Activated T-cell treated with anti-CD3 and anti-CD28 coated beads, Interleukin-2, amount 50 U/mL, for 48 hours (primary cell): ENCODE data around the gene MAP1B.
"Not testable (repeated sequence)": the region's sequence is repeated elsewhere in the genome, so short reads cannot be mapped to it uniquely, and the experiment has no call there.

ENCODE experiments used
- DNase-seq, 2 experiments: peaks; one replicate each; pipeline ENCODE4 v3.0.0-alpha.2; 2020

Gene MAP1B

DNA sequence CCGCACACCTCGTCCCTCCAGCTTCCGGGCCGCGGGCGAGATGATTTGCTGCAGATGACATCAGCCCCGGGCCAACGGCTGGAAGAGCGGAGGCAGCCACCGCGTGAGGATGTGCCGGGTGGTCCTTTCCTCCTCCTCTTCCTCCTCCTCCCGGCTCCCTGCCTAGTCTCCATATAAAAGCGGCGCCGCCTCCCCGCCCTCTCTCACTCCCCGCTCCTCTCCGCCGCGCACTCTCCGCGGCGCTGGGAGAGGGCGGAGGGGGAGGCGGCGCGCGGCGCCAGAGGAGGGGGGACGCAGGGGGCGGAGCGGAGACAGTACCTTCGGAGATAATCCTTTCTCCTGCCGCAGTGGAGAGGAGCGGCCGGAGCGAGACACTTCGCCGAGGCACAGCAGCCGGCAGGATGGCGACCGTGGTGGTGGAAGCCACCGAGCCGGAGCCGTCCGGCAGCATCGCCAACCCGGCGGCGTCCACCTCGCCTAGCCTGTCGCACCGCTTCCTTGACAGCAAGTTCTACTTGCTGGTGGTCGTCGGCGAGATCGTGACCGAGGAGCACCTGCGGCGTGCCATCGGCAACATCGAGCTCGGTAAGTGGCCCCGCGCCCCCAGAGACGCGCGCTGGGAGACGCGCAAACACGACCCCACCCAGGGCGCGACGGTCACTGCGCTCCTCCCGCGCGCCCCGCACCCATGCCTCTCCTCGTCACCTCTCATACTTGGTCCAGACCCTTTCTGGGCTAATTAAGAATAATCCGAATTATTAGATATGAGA, at the start of gene MAP1B:
MAP1B (plus strand) TSS at position 345 of the 770 bp plus-strand sequence; CDS start at position 402, 57 bp downstream.
- DNase-seq, result peak in 1 of 2 experiments; percentile 29

DNA sequence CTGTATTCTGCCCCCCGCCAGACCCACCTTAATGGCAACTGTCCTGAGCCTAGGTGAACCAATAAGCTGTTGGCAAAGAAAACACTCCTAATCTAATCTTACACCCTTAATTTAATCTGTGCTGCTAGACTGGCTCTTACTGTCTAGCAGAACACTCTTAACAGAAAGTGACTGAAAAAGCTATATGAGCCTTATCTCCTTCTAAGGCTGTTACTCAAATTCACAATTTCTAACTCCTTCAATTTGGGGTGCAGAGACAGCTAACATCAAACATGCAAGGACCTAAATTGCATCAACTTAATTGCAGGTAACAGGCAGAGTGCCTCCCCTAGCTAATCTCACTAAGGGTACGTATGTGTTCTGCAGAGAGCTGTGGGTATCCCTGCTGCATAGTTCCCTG, 49.5 kb upstream of the MAP1B start:
- no peak for DNase-seq

DNA sequence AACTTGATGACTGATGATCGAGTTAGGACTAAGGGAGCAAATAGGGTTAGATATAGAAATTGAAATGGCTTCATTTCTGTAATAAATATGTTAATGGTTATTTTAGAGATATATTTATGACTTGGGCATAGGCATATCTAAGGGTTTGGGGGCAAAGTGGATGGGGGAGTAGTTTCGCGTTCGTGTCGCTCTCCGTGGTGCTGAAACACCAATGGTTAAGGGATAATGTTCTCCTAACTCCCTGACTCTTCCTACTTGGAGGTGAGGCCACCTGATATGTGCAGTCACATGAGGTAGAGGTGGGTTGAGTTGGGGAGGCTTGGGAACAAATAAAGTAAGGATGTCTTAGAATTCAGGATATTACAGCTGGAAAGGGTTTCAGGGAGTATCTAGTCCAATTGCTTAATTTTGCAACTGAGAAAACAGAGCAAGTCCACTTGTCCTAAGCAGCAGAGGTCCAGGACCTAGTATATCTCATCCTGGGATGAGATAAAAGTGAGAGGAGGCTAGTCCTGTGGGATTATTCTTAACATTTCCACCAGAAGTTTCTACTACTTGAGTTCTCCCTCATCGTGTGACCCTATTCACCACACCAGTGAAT, 44.0 kb upstream of the MAP1B start:
- peak in 1 of 2 experiments; percentile 32 for DNase-seq

DNA sequence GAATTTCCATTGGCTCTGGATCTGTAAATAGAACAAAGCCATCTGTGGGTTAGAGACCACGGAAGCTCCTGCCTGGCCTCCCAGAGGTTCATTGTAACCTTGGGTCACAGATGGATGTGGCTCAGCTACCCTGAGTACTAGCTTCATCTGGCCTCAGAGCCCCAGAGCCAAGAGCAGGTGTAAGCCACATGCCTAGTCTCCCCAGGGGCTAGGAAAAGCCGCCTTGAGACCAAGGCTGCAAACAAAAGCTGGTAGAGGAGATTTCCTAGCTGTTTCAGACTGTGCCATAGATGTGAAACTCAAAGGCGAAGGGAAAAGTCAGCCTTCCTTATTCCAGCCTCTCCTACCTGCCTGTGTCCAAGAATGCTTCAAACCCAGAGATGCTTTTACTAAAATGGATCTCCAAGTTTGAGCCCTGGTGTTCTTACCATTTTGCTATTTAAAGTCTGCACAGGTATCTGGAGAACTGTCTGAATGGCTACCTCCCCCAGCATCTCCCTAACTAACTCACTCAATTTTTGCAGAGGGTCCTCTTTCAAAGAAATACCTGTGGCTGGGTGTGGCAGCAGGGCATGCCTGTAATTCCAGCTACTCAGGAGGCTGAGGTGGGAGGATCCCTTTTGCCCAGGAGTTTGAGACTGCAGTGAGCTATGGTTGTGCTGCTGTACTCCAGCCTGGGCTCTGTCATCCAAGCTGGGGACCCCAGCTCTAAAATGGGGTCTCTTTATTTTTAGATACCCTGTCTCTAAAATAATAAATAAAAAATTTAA, 42.3 kb upstream of the MAP1B start:
- DNase-seq, result no peak

DNA sequence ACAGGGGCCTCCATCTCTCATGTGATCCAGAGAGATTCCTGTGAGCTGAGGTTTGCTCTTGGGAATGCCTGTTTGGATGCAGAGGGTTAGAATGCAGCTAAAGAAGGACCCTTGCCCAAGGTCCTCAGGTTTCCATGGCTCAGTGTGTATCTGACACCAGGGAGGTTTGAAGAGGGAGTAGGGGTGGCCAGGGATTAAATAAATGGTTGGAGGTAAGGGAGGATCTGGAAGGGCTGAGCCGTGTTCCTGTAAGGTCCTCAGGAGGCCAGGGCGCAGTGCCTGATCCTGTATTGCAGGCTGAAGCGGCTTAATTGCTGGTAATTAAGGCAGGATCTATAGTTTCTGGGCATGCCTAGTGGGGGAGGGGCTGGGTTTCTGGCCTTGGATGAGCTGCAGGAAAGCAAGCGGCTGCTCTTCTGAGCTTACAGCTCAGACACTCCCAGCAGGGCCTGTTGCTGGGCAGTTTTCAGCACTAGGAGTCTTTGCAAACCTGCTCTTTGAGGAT, 41.5 kb upstream of the MAP1B start:
- DNase-seq, result no peak

DNA sequence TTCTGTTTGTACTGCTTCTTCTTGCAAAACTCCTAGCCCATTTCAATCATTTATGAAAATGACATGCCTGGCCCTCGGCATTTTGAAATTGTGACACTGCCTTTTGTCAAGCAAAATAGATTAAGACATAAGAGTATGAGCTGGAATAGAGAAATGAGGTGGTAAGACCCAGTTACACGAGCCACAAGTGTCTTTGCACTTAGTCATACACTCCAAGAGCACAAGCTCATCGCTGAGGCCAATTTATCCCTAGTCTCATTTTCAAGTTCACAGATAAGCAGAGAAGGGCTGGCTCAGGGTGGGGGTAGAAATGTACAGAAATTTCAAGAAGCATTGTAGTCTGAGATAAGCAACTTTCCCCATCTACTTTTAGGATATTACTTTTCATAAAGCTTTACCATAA, 40.6 kb upstream of the MAP1B start:
- DNase-seq, result no peak

DNA sequence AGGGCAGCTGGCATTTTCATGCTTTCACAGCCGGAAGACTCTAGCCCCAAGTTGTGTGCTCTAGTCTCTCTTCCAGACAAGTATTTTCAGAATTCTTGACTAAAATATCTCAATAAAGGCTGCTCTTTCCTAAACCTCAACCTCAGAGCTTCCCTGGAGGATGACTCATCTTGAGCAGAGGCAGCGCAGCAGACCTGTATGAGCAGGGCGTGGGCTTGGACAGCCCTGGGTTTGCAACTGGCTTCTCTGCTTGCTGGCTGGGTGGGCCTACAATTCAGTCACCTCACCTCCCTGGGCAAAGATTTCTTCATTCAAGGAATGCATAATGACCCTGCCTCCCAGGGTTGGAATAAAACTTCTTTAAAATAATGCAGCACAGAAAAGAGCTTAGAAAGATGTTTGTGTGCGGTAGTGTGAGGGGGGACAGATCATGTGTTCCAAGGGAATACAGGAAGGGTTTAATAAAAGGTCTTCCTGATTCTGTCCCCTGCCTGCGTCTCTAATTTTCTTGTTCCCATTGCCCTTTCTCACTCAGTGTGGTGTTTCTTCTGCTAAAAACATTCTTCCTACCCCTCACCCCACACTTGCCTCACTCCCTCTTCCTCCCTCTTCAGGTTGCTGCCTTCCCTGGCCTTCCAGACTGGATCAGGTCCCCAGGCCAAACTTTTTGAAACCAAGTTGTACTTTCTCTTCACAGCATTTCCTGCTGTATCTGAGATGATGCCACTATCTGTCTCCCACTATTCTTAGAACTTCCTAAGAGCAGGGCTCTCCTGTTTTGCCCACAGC, 39.4 kb upstream of the MAP1B start:
- no peak for DNase-seq

DNA sequence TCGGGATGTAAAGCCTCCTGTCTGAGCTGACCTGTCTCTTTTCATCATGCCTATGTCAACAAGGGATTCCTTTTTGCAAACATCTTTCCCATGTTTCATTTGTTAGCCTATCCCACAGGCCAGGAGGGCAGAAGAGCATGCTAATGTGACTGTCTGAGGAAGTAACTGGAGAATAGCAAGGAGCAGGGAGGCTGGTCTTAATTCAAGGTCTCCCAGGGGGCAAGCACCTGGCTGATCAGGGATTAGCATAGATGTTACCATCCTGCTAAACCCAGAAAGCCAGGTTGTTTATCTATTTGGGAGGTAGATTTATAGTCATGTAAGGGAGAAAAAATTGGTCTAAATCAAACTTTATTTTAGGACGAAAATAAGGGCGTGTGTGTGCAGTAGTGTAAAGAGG, 36.7 kb upstream of the MAP1B start:
- DNase-seq, result no peak

DNA sequence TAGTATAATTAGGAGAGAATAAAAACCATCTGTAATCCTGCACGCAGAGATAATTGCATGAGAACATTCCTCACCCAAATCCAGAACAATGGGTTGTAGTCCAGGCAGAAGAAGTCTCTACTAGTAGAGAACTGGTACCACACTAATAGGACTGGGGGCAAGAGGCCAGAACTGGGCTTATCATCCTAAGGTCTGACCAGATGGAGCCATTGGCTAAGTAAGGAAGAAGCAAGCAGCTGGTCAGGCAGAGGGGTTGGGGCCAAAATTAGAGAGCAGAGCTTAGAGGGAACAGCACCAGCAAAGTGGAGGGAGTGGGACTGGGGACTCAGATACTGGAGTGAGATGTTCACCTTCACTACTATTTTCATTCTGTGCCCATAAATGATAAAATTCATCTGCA, 35.4 kb upstream of the MAP1B start:
- DNase-seq, result no peak

DNA sequence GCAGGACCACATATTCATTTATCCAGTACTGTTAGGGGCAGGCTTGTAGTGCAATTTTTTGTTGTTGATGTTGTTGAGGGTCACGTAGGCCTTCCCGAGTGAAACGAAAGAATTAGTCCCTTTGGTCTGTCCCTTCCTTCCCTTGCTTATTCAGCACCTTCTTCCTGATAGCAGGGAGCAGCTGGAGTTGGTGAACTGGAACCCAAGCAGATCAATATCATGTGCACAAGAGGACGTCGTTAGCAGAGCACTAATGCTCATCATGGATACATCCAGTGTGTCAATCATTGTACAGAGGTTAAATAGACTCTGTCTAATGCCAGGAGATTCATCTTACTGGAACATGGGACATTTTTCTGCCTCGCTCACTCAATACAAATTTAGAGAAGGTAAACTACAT, 33.0 kb upstream of the MAP1B start:
- DNase-seq, result no peak

DNA sequence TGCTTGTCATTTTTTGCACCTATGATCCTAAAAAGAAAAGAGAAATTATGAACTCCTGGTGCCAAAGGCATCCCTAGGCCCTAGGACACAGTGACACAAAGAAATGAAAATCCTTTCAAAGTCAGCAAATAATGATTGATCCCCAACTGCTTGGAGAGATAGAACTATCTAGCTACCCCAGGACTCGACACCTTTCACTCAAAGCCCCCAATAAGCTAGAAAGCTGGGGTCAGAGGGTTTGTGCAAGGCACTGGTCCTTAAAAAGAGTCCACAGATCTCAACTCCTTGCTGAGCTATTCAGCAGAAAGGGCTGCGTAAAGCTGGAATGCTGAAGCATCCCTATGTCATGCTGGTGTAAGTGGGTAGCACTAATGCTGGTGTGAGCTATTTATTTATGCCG, 31.8 kb upstream of the MAP1B start:
- DNase-seq, result no peak

DNA sequence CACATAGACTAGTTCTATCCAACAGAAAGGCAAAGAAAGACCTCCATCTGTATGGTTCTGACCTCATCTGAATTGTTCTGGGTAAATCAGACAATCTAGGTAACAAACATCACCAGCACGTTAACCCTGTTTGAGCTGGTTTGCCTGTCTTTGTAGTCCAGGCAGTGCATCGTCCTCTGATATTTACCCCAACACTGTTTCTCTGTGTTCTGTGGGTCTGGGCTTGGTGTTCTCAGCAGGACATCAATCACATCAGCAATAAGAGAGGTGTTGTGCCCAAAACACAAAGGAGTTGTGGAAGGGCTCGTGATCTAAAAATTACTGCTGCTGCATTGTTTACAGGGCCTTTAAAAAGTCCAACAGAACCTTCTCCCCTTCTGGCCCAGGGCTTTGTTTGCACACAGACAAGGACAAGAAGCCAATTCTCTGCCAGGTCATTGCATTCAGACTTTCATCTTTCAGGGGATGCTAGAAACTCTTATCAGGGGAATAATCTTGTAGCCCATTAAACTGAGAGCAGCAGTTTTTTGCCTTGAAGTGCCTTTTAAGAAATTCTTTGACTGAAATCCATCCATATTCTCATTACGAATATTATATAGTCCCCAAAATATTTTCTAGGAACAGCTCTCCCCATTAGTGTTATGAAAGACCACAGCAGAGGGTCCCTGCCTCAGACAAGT, 30.5 kb upstream of the MAP1B start:
- DNase-seq, result no peak

DNA sequence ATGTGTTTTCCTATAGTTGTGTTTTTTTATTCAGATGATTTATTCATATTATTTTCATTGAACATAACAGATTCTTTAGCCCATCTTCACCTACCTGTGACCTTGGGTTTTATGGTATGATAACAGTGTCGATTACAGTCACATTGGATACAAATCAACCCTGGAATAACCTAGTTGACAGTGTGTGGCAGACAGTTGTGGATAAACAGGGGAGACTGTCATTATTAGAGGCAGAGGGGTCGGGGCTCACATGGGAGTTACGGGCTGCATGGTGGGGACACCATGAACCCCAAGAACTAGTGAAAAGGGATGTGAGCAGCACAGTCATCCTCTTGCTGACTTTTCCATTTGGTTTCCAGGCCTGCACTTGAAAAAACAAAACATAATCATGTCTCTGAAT, 29.9 kb upstream of the MAP1B start:
- DNase-seq, result no peak

DNA sequence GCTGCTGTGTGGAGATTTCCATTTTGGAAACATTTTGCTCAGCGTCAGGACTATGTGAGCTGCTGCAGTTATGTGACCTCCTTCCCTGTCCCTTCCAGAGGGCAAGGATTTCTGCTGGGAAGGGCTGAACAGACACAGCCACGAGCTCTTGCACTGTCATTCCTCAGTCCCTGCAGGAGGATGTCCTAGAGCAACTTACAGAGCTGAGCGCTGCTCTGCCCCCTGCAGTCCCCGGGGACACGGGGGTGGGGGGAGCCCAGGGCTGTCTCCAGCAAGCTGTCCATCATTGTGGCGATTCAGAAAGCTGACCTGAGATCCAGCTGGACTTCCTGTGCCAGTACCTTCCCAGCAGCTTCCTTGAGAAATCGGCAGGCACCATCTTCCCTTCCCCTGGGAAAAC, 28.0 kb upstream of the MAP1B start:
- DNase-seq, result no peak

DNA sequence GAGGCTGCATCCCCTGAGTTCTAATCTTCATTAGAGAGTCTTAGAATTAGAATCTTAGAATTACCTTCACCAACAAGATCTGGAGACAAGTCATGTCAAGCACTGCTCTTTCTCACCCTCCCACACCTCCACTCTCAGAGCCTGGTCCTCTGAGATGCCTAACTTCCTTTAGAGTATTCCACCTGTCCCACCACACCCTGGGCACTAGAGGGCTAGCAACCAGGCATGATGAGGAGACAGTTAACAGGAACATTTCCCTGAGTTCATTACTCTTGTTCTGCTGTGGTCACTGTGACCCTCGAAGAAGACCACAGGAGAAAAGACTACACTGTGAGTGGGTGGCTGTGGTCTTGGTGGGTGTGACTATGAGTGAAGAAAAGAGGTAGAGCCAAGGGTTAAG, 25.2 kb upstream of the MAP1B start:
- DNase-seq, result no peak

DNA sequence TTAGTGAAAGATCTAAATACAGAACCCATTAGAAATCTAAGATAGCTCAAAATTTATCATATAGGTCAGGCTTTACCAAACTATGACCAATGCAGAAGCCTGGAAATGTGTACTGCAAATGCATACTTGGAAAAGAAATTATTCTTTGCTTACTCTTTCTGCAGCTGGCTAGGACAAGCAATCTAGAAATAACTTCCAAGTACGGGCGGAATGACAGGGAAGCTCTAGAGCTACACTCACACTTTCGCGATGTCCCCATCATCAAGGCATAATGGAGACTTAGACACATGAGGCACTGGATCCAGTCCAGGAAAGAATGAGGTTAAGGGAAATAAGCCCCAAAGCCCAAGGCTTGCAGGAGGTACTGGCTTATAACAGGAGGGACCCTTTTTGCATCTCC, 22.4 kb upstream of the MAP1B start:
- no peak for DNase-seq

DNA sequence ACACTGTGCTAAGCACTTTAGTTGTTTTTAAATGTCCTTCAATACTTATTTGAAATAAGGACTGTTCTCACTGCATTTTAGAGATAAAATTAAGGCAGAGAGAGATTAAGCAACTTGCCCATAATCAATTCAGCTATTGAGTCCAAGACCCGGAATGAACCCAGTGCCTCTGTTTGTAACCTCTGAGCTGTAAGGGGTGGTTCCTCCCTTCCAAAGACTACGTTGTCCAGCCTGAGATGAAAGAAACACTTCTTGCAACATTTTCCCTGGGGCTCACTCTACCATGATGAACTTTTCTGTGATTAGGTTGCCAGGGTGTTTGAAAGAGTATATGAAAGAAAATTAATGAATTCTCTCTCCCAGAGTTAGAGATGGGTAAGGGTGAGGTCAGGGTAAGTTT, 22.0 kb upstream of the MAP1B start:
- no peak for DNase-seq

DNA sequence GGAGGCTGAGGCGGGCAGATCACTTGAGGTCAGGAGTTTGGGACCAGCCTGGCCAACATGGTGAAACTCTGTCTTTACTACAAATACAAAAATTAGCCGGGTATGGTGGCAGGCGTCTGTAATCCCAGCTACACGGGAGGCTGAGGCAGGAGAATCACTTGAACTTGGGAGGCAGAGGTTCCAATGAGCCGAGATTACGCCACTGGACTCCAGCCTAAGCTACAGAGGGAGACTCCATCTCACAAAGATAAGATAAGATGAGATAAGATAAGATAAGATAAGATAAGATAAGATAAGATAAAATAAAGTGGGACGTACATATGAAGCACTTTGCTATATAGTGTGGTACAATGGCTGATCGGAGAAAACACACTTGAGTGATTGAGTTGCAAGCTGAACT, 17.6 kb upstream of the MAP1B start:
- not testable (repeated sequence) for DNase-seq

DNA sequence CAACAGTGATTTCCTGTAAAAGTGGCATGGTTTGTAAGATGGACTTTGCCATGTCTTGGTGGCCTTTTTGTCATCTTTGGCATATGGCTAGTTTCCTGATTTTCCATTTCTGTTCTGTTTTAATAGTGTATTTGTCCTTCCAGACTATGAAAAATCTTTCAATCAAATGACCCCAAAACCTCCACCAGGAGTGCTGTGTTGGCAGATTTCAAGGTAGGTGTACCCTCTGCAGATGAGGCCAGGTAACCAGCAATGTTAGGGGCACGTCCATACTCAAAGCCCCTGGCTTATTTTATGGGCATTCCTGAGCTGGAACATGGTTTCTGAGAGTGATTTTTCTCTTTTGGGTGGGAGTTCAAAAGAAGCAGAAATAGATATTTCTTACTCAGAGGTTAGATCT, 15.2 kb upstream of the MAP1B start:
- no peak for DNase-seq

DNA sequence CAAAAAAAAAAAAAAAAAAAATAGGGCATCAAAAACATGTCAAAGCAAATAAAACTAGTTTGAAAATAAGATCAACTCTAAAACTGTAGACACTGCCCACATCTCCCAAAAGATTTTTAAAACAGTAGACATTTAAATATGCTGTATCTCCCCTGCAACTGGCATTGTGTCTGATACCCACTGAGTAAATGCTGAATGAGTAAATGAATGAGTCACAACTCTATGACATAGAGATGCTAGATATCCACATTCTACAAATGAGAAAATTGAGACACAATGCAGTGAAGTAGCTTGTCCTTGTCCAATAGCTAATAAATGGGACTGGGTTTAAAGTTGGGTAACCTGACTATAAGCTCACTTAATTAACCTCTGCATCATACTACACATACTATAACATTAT, 14.1 kb upstream of the MAP1B start:
- DNase-seq, result no peak

DNA sequence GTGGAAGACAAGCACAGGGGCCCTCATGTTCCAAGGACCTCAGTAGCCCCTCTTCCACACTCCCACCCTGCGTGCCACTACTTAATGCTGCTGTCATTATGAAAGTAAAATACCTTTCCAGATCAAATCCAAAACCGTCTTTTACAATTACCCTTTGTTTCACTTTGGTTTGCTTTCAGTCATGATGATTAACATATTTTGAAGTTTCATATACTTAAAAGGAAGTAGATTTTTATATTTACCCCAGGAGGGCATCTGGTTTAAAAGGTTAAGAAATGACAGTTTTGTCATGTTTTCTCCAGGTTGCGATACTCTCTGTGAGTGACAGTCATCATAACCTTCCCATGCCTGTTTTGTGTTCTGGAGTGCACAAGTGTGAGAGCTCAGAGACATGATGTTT, 13.5 kb upstream of the MAP1B start:
- no peak for DNase-seq

DNA sequence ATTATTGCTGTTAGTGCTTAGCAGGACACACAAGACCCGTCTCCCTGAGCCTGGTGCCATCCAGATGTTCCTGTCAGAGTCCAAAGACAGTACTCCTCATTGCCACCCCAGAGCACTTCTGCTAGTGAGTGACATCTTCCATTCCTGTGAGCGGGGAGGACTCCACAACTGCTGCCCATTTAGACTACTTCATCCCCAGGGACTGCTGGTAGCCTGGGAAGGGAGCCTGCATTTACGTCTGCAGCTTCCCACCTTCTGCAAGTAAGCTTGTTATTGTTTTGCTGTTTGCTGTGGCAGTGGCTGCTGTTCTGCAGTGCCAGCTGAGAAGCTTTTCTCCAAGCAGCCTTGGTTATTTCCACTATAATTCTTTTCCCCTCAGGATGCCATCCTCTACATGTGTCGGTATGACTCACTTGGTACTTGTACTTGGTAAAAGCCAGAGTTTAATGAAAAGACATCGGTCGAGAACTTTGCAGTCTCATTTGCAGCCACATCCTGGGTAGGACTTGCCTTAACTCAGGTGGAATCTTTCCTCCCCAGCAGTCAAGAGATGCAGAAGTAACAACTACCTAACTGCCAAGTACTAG, 10.6 kb upstream of the MAP1B start:
- no peak for DNase-seq
